Liver (tissue), 3 donors: ENCODE measurements around the gene CDC42BPA.

Experiments
- CTCF ChIP-seq: fragments of 150-350 bp; IDR thresholded peaks from 2 replicates; pipeline ENCODE4 v1.5.1; 2017; ENCODE audit warnings: improper control_type of control experiment, low read depth, low read length; ENCODE audit not compliant: missing input control
- EGR1 ChIP-seq, 2 donors: IDR thresholded peaks; 2 replicates each; pipeline ENCODE4 v1.6.1; 2016 to 2018; ENCODE audit warnings: antibody characterized with exemption in 2 of 2, low read depth in 2 of 2
- JUND ChIP-seq, 2 donors: IDR thresholded peaks; 2 replicates each; pipeline ENCODE4 v1.6.1; 2016; ENCODE audit warnings: antibody characterized with exemption in 2 of 2
- NR2F2 ChIP-seq: IDR thresholded peaks from 2 replicates; pipeline ENCODE4 v1.6.1; 2016; ENCODE audit warnings: antibody characterized with exemption
- RAD21 ChIP-seq, 2 donors: IDR thresholded peaks; 2 replicates each; pipeline ENCODE4 v1.6.1; 2016; ENCODE audit warnings: antibody characterized with exemption in 2 of 2, mild to moderate bottlenecking in 2 of 2
- REST ChIP-seq: IDR thresholded peaks from 2 replicates; pipeline ENCODE4 v1.6.1; 2016; ENCODE audit warnings: antibody characterized with exemption, mild to moderate bottlenecking
- TAF1 ChIP-seq: conservative IDR thresholded peaks from 2 replicates; pipeline ENCODE4 v1.6.1; 2016; ENCODE audit warnings: antibody characterized with exemption, mild to moderate bottlenecking
- donor health status: healthy.
- donor health status: healthy.

GRCh38 chr1:226964611-226965486 is 353.4 kb downstream of the CDC42BPA start:
- TF ChIP-seq RAD21 (IDR thresholded peaks at IDR 0.05) (peak in 1 of 2 donors; percentile 22), CTCF (no peak), REST (no peak), TAF1 (no peak), JUND (IDR thresholded peaks at IDR 0.05) (peak in 1 of 2 donors; percentile 3), NR2F2 (no peak), EGR1 (IDR thresholded peaks at IDR 0.05; ENCODE audit: low read depth in 2 of 2) (no peak)
